ENCODE data around the gene FAM186B.
A peak's percentile ranks its signal among the peaks of the same experiment; 100 is the strongest.

FAM186B gene

GRCh38 chr12:49550693-49551252 lies 54.7 kb downstream of the FAM186B start:
- H3K4me3 ChIP-seq: no peak overlapping the region
- no peak overlapping the region for H3K27ac ChIP-seq
- no peak for TF ChIP-seq CTCF (IDR thresholded peaks at IDR 0.05)
- DNase-seq (ENCODE audit: low spot score): no peak

- TF ChIP-seq CTCF (IDR thresholded peaks at IDR 0.05): no peak
- no peak for DNase-seq (ENCODE audit: low spot score)
- H3K4me3 ChIP-seq: no peak overlapping the region
- H3K27ac ChIP-seq: no peak overlapping the region
These were observed 55.4 kb downstream of the FAM186B start for GRCh38 chr12:49549735-49550692.

- peak overlapping the region; percentile 68 for H3K4me3 ChIP-seq
- H3K27ac ChIP-seq: no peak overlapping the region
- DNase-seq (ENCODE audit: low spot score): no peak
- TF ChIP-seq CTCF (IDR thresholded peaks at IDR 0.05): peak; percentile 45
These were observed 56.4 kb downstream of the FAM186B start for GRCh38 chr12:49548822-49549648.

- Histone ChIP-seq H3K4me3 (peak overlapping the region; percentile 68), H3K27ac (no peak overlapping the region)
- no peak for DNase-seq (ENCODE audit: low spot score)
- no peak for TF ChIP-seq CTCF (IDR thresholded peaks at IDR 0.05)
These were observed 57.0 kb downstream of the FAM186B start for GRCh38 chr12:49548481-49548821.

- TF ChIP-seq CTCF (IDR thresholded peaks at IDR 0.05): no peak
- H3K4me3 ChIP-seq: no peak overlapping the region
- no peak overlapping the region for H3K27ac ChIP-seq
- DNase-seq (ENCODE audit: low spot score): no peak
These were observed 58.2 kb downstream of the FAM186B start for GRCh38 chr12:49547090-49547690.

GRCh38 chr12:49546481-49546880 lies 59.0 kb downstream of the FAM186B start:
- no peak for DNase-seq (ENCODE audit: low spot score)
- TF ChIP-seq CTCF (IDR thresholded peaks at IDR 0.05): no peak
- Histone ChIP-seq H3K27ac (no peak overlapping the region), H3K4me3 (no peak overlapping the region)

Data from coronary artery (tissue), 2 donors.